Gastroesophageal sphincter (tissue), 4 donors: Measurements from ENCODE around the gene ACVR2B. TPM values are rescaled to one million over a fixed set of nuclear protein-coding genes. Genes with fewer than 3 reads are reported as not detected.

Experiments used
- ATAC-seq: fragments of 150-250 bp; one replicate; pipeline ENCODE4 v1.9.1; 2016; ENCODE audit warnings: mild to moderate bottlenecking, moderate library complexity
- H3K27ac ChIP-seq, 4 donors: fragments of 200-600 bp; sonication (generic) in 3 of 4; 1 replicate in 3 of 4; 2 replicates in 1 of 4; pipeline ENCODE4 v1.5.1; 2016 to 2019
- H3K27me3 ChIP-seq: fragments of 200-600 bp; sonication (generic); one replicate; pipeline ENCODE4 v1.5.1; 2019
- H3K36me3 ChIP-seq, 2 donors: fragments of 200-600 bp; sonication (generic); one replicate each; pipeline ENCODE4 v1.5.1; 2019; ENCODE audit warnings: control low read depth in 1 of 2
- H3K4me1 ChIP-seq, 3 donors: fragments of 200-600 bp; sonication (generic); 1 replicate in 2 of 3; 2 replicates in 1 of 3; pipeline ENCODE4 v1.5.1; 2016 to 2019; ENCODE audit warnings: control low read depth in 2 of 3
- H3K4me3 ChIP-seq, 2 donors: fragments of 200-600 bp; sonication (generic); one replicate each; pipeline ENCODE4 v1.5.1; 2019; ENCODE audit warnings: mild to moderate bottlenecking in 1 of 2, moderate library complexity in 1 of 2
- H3K9me3 ChIP-seq, 3 donors: fragments of 200-600 bp; sonication (generic); one replicate each; pipeline ENCODE4 v1.5.1; 2017 to 2019; ENCODE audit warnings: control low read depth in 2 of 3
- EP300 ChIP-seq: sonication (generic); formaldehyde crosslinking; IDR thresholded peaks from one replicate; pipeline ENCODE4 v1.6.1; 2017; ENCODE audit warnings: antibody characterized with exemption, mild to moderate bottlenecking
- POLR2A ChIP-seq, 2 donors: fragments of 450-650 bp; IDR thresholded peaks; one replicate each; pipeline ENCODE4 v1.6.1; 2017; ENCODE audit warnings: antibody characterized with exemption in 2 of 2, mild to moderate bottlenecking in 2 of 2, moderate library complexity in 1 of 2
- POLR2AphosphoS5 ChIP-seq: sonication (generic); formaldehyde crosslinking; IDR thresholded peaks from one replicate; pipeline ENCODE4 v1.6.1; 2017; ENCODE audit warnings: antibody characterized with exemption
- WGBS, 2 donors: methylation state at CpG; one replicate each; pipeline ENCODE4 v1.1.5; 2018; ENCODE audit warnings: low coverage in 1 of 2; 5-methylcytosine and 5-hydroxymethylcytosine counted together
- total RNA-seq, 4 donors: library from RNA; depleted of rRNA; stranded (reverse); fragments of >200 nt; gene quantifications; one replicate each; pipeline ENCODE4 v1.1.0, GENCODE V29; 2016
- TF ChIP-seq, protein P1 (sequence below), 4 experiments: fragments of 200-600 bp in 2 of 4; fragments of 450-650 bp in 2 of 4; sonication (generic) in 1 of 4; IDR thresholded peaks; one replicate each; pipeline ENCODE4 v1.5.1; 2017 to 2019; ENCODE audit warnings: antibody characterized with exemption in 4 of 4, mild to moderate bottlenecking in 2 of 4, moderate library complexity in 2 of 4

The ACVR2B gene
- total RNA-seq, 4 donors from 2014 or later, result 5.5 to 9.2 (median 7.6) TPM

GRCh38 chr3:38487323-38487722, 33.6 kb downstream of the ACVR2B start:
- Histone ChIP-seq H3K9me3 (no peaks in the 10 kb centered on the region), H3K27ac (no peak overlapping the region), H3K27me3 (no peaks in the 10 kb centered on the region), H3K4me1 (no peaks in the 10 kb centered on the region), H3K4me3 (no peak overlapping the region), H3K36me3 (peaks cover 0 to 45% of the 10 kb centered on the region in 2 donors)
- 77 to 81% methylated on average over 3 of the region's 3 CpGs for WGBS, 2 donors
- TF ChIP-seq POLR2AphosphoS5, result no peak
- TF ChIP-seq POLR2A (IDR thresholded peaks at IDR 0.05), result no peak
- no peak for TF ChIP-seq EP300
- TF ChIP-seq, protein P1, sequence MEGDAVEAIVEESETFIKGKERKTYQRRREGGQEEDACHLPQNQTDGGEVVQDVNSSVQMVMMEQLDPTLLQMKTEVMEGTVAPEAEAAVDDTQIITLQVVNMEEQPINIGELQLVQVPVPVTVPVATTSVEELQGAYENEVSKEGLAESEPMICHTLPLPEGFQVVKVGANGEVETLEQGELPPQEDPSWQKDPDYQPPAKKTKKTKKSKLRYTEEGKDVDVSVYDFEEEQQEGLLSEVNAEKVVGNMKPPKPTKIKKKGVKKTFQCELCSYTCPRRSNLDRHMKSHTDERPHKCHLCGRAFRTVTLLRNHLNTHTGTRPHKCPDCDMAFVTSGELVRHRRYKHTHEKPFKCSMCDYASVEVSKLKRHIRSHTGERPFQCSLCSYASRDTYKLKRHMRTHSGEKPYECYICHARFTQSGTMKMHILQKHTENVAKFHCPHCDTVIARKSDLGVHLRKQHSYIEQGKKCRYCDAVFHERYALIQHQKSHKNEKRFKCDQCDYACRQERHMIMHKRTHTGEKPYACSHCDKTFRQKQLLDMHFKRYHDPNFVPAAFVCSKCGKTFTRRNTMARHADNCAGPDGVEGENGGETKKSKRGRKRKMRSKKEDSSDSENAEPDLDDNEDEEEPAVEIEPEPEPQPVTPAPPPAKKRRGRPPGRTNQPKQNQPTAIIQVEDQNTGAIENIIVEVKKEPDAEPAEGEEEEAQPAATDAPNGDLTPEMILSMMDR (IDR thresholded peaks at IDR 0.05), result no peak
- ATAC-seq, result no peak

DNA sequence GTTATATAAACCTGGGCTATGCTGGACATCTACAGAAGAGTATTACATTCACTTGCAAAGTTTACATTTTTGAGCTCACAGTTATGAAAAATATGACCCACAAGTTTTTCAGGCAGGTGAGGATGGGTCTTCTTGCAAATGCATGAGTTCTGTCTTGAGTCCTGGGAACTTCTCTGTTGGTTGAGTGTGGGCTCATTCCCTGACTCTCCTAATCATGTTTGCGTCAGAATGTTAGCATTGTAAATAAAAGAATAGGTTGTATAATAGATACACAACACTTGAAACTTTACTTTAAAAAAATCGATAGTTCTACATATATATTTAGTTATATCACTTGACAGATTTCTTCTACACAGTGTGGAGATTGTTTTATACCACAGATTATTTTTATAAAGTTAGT, 35.3 kb downstream of the ACVR2B start:
- H3K4me3 ChIP-seq, result no peak overlapping the region
- no peak for ATAC-seq
- H3K9me3 ChIP-seq, result no peaks in the 10 kb centered on the region
- WGBS, 2 donors, result 90 to 94% methylated on average over 2 of the region's 2 CpGs
- no peaks in the 10 kb centered on the region for H3K27me3 ChIP-seq
- H3K4me1 ChIP-seq, result peaks cover 0 to 10% (median 0%) of the 10 kb centered on the region in 3 donors
- no peak overlapping the region for H3K27ac ChIP-seq
- TF ChIP-seq POLR2AphosphoS5 (no peak), EP300 (no peak), POLR2A (IDR thresholded peaks at IDR 0.05) (no peak)
- TF ChIP-seq, protein P1 (IDR thresholded peaks at IDR 0.05), result no peak
- H3K36me3 ChIP-seq, result peaks cover 0 to 29% of the 10 kb centered on the region in 2 donors

- H3K27ac ChIP-seq, result no peak overlapping the region
- 90 to 100% methylated on average over 1 of the region's 2 CpGs for WGBS, 2 donors
- peaks cover 0 to 21% of the 10 kb centered on the region in 2 donors for H3K36me3 ChIP-seq
- ATAC-seq, result no peak
- peaks cover 0 to 10% (median 0%) of the 10 kb centered on the region in 3 donors for H3K4me1 ChIP-seq
- no peaks in the 10 kb centered on the region for H3K9me3 ChIP-seq
- no peak overlapping the region for H3K4me3 ChIP-seq
- no peaks in the 10 kb centered on the region for H3K27me3 ChIP-seq
- TF ChIP-seq, protein P1 (IDR thresholded peaks at IDR 0.05), result no peak
- TF ChIP-seq POLR2A (IDR thresholded peaks at IDR 0.05), result no peak
- no peak for TF ChIP-seq EP300
- TF ChIP-seq POLR2AphosphoS5, result no peak
Observed at GRCh38 chr3:38489766-38490165, 36.1 kb downstream of the ACVR2B start.

- H3K27me3 ChIP-seq, result no peaks in the 10 kb centered on the region
- H3K27ac ChIP-seq, result no peak overlapping the region
- H3K4me3 ChIP-seq, result no peak overlapping the region
- H3K4me1 ChIP-seq, result peaks cover 0 to 10% (median 0%) of the 10 kb centered on the region in 3 donors
- H3K9me3 ChIP-seq, result no peaks in the 10 kb centered on the region
- H3K36me3 ChIP-seq, result peaks cover 0 to 14% of the 10 kb centered on the region in 2 donors
- ATAC-seq, result no peak
- WGBS, 2 donors, result 79 to 80% methylated on average over 8 to 11 of the region's 11 CpGs
- no peak for TF ChIP-seq EP300
- TF ChIP-seq POLR2A (IDR thresholded peaks at IDR 0.05), result no peak
- TF ChIP-seq POLR2AphosphoS5, result no peak
- TF ChIP-seq, protein P1 (IDR thresholded peaks at IDR 0.05), result no peak
Observed at GRCh38 chr3:38490281-38491030, 36.8 kb downstream of the ACVR2B start.

DNA sequence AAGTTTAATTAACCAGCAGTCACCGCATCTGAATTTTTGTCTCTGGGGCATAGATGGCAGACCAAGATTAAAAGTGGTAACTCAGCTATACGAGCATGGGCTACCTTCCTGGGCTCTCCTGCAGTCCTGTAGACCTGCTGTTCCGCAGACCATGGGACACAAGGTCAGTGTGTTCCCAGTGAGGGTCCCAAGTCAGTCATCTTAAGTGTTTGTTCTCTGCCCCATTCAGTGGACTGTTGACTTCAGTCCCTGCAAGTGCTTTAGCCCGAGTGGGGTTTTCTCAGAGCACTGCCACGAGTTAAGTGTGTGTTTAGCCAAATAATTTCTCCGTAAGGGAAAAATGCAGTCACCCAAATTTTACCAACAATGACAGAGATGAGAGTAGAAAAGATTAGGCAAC, 37.5 kb downstream of the ACVR2B start:
- no peak overlapping the region for H3K27ac ChIP-seq
- 93 to 94% methylated on average over 5 to 6 of the region's 6 CpGs for WGBS, 2 donors
- no peak overlapping the region for H3K4me3 ChIP-seq
- no peaks in the 10 kb centered on the region for H3K27me3 ChIP-seq
- ATAC-seq, result no peak
- H3K9me3 ChIP-seq, result no peaks in the 10 kb centered on the region
- TF ChIP-seq EP300, result no peak
- TF ChIP-seq, protein P1 (IDR thresholded peaks at IDR 0.05), result no peak
- no peak for TF ChIP-seq POLR2A (IDR thresholded peaks at IDR 0.05)
- TF ChIP-seq POLR2AphosphoS5, result no peak
- H3K4me1 ChIP-seq, result peaks cover 0 to 10% (median 0%) of the 10 kb centered on the region in 3 donors
- H3K36me3 ChIP-seq, result peaks cover 0 to 10% of the 10 kb centered on the region in 2 donors
